COR-L47 (cell line): ENCODE results near the gene GTF3C5.
"Not testable (repeated sequence)": the region's sequence is repeated elsewhere in the genome, so short reads cannot be mapped to it uniquely, and the experiment has no call there.

Experiments used
- DNase-seq: peaks from one replicate; lab custom pipeline; 2025; lab: John Stamatoyannopoulos, UW

Gene GTF3C5

DNA sequence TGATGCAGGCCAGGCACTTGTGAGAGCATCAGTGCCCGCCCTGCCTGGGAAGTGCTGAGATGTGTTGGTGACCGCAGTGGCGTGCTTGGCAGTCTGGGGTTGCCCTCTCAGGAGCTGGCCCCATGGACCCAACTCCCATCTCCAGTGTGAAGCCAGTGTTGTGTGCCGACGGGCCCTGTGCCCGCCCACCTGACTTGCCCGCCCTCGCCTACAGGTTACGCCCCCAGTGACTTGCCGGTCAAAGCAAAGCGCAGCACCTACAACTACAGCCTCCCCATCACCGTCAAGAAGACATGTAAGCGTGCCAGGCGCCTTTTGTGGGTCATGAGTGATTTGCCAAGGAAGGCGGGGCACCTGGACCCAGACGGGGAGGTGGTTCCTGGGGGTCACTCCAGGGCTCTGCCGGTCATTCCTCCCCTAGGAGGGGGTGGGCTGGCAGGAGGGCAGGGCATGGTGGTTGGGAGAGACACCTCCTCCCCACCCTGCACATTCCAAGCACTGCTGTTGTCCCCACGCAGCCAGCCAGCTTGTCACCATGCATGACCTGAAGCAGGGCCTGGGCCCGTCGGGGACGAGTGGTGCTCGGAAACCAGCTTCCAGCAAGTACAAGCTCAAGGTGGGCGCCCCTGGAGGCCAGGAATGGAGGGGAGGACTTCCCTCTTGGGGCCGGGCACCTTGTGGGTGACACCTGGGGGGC, 23.5 kb downstream of the GTF3C5 start:
- no peak for DNase-seq

DNA sequence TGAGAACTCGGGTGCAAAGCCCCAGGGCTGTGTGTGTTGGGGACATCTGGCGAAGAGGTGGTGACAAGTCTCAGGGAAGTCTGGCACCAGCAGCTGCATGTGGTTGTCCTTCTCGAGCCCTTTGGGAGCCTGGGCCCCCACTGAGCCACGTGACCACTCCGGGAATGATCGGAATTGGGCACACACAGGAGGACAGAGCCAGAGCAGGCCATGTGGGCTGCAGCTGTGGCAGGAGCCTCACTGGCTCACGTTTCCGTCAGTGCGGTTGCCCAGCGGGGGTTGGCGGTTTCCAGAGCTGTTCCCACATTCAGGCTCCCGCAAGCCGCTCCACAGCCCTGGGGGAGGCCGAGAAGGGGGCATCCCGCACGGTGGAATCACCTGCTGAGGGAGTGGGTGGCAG, 24.2 kb downstream of the GTF3C5 start:
- no peak for DNase-seq

DNA sequence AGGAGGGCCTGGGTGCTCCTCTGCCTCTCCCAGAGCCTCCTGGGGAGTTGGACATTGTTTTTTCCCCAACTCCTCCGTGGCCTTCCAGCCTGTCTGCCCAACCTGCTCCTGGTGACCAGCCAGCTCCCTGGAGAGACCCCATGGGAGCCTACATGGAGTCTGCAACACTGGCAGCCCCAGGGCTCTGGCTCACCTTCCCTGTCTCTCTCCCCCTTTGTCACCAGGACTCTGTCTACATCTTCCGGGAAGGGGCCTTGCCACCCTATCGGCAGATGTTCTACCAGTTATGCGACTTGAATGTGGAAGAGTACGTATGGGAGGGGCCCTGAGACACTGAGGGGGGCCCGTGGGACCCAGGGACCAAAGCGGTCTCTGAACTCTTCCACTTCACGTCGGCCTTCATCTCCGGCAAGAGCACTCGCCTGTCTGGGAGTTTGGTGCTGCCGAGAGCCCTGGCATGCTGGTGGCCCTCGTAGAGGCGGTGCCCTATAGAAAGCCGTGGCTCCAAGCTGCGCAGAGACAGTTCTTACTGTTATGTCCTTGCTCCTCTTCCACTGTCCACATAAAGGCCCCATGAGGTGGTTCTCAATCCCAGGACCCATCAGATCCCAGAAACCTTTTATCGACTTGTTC, 25.1 kb downstream of the GTF3C5 start:
- DNase-seq: no peak

DNA sequence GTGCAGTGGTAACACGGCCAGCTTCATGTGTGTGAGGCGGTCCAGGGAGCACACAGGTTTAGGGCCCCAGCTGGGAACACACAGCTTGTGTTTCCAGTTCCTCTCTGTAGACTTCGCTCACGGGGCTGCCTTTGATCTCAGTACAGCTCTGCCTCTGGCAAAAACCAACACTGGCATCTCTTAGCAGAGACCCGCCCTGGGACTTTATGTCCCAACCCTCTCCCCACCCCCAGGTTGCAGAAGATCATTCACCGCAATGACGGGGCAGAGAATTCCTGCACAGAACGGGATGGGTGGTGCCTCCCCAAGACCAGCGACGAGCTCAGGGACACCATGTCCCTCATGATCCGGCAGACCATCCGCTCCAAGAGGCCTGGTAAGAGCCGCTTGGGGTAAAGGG, 25.7 kb downstream of the GTF3C5 start:
- no peak for DNase-seq

DNA sequence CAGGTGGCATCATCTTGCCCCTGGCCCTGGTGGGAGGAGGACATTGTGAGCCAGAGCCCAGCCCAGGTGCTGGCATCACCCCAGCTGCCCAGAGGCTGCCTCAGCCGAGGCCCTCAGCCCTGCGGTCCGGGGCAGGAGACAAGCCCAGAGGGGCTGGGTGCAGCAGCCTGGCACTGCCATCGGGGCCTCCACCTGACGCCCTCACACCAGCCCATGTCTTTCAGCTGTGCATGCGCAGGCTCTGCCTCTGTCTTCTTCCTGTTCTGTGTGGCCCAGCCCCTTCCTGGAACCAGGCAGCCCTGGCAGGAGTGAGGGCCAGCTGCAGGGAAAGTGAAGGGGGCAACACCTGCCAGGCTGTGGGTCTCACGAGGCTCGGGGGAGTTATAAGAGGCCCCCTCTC, 26.2 kb downstream of the GTF3C5 start:
- no peak for DNase-seq

DNA sequence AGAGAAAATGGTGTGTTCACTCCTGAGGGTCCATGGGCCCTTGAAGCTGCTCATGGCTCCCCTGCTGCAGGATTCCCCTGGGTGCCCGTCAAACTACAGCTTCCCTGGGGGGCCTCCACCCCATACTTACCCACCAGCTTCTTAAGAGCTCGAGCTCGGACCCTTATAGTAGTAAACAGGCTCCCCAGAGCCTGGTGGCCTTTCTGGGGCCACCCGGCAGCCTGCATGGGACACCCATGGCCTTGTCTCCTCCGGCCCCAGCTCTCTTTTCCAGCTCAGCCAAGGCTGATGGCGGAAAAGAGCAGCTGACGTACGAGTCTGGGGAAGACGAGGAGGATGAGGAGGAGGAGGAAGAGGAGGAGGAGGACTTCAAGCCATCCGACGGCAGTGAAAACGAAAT, 26.8 kb downstream of the GTF3C5 start:
- DNase-seq: no peak

DNA sequence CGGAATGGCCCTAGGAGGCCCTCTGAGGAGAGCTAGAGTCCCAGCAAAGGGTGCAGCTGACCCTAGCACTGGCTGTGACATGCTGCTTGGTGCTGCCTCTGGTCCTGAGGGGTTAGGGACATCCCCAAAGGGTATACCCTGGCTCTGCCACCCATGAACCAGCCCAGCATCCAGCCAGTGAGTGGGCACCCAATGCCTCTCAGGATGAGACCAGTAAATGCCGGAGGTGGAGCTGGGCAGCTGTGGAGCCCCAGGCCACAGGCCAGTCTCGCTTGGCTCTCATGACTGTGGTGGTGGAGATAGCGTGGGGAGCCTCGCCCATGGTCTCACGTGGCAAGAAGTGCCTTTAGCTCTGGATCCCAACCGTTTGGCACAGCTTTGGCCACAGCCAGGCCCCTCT, 27.3 kb downstream of the GTF3C5 start:
- DNase-seq: no peak

DNA sequence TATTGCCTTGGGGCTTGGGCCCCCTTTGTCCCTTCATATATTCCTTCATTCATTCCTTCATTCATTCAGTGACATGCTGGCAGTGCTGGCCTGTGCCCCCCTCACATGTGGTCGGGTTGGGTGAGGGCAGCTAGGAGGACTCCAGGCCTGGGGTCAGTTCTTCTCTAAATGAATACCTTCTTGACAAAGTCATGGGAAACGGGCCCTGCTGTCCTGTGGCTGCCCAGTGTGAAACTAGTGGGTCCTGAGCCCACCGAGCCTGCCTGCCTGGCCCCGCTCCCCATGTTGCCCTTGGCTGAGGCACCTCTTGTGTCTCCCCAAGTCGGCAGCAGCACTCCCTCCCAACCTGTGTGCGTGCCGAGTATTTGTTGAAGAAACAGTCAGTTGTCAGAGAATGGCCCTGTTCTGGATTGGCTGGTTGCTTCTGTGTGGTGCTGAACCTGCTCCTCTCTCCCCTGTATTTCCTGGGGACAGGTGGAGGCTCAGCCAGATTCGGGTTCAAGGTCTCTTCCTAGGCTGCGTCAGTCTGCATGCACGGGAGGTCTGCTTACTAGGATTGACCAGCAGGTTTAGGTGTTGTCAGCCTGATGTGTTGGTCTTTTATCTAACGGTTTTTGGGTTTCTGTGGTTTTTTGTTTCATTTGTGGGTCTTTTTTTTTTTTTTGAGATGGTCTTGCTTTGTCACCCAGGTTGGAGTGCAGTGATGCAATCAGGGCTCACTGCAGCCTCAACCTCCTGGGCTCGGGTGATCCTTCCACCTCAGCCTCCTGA, 27.9 kb downstream of the GTF3C5 start:
- no peak for DNase-seq

DNA sequence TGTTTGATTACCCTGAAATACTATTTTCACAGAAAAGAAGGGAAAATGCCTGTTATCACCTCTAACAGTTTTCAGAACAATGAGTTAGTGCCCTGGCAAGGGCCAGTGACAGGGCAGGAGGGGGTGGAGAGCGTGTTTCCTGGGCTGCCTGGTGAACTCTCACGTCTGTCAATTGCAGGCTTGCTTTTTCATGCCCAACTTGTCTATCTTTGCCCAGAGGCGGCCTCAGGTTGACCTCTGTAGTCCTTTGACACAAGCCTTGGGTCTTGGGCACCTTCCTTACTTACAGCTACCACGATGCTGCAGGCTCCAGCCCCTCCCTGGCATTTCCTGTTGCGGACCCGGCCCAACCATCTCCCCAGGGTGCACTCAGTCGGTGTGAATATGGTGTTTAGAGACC, 28.8 kb downstream of the GTF3C5 start:
- no peak for DNase-seq

DNA sequence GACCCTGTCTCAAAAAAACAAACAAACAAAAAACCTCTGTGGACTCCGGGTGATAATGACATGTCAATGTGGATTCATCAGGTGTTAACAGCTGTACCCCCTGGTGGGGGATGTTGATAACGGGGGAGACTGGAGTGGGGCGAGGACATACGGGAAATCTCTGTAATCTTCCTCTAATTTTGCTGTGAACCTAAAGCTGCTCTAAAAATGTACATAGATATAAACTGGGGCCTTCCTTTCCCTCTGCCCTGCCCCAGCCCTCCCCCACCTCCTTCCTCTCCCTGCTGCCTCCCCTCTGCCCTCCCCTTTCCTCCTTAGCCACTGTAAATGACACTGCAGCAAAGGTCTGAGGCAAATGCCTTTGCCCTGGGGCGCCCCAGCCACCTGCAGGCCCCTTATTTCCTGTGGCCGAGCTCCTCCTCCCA, 29.6 kb downstream of the GTF3C5 start:
- DNase-seq: no peak

DNA sequence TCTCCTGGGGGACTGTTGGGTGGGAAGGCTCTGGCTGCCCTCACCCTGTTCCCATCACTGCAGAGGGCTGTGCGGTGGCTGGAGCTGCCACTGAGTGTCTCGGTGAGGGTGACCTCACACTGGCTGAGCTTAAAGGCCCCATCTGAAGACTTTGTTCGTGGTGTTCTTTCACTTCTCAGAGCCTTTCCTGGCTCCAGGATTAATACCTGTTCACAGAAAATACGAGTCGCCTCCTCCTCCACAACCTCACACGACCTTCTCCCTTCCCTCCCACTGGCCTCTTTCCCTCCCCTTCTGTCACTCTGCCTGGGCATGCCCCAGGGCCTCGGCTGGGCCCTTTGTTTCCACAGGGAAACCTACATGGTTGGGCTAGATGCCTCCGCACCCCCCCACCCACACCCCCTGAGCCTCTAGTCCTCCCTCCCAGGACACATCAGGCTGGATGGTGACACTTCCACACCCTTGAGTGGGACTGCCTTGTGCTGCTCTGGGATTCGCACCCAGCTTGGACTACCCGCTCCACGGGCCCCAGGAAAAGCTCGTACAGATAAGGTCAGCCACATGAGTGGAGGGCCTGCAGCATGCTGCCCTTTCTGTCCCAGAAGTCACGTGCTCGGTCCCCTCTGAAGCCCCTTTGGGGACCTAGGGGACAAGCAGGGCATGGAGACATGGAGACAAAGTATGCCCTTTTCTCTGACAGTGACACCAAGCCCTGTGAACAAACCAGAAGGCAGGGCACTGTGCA, 30.4 kb downstream of the GTF3C5 start:
- DNase-seq: not testable (repeated sequence)

DNA sequence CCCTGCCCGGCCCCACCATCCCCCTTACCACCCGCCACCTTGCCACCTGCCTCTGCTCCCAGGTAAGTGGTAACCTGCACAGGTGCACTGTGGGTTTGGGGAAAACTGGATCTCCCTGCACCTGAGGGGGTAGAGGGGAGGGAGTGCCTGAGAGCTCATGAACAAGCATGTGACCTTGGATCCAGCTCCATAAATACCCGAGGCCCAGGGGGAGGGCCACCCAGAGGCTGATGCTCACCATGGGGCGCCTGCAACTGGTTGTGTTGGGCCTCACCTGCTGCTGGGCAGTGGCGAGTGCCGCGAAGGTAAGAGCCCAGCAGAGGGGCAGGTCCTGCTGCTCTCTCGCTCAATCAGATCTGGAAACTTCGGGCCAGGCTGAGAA, 31.0 kb downstream of the GTF3C5 start, which contains the start of gene CEL:
Gene CEL, plus strand, starts transcription at position 218 of the 382 bp plus-strand sequence. Its CDS starts 22 bp downstream, at position 240.
- peak; percentile 20 for DNase-seq

DNA sequence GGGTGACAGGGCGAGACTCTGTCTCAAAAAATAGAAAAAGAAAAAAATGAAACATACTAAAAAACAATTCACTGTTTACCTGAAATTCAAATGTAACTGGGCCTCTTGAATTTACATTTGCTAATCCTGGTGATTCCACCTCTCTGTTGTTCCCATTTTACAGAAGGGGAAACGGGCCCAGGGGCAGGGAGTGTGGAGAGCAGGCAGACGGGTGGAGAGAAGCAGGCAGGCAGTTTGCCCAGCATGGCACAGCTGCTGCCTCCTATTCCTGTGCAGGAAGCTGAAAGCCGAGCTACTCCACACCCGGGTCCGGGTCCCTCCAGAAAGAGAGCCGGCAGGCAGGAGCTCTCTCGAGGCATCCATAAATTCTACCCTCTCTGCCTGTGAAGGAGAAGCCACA, 31.8 kb downstream of the GTF3C5 start:
- not testable (repeated sequence) for DNase-seq

DNA sequence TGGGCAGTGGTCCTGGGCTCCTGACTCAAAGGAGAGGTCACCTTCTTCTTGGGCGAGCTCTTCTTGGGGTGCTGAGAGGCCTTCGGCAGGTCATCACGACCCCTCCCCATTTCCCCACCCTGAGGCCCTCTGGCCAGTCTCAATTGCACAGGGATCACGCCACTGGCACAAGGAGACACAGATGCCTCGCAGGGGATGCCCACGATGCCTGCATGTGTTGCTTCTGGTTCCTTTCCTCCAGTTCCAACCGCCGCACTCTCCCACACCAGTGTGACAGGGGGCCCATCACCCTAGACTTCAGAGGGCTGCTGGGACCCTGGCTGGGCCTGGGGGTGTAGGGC, 32.3 kb downstream of the GTF3C5 start:
- no peak for DNase-seq

DNA sequence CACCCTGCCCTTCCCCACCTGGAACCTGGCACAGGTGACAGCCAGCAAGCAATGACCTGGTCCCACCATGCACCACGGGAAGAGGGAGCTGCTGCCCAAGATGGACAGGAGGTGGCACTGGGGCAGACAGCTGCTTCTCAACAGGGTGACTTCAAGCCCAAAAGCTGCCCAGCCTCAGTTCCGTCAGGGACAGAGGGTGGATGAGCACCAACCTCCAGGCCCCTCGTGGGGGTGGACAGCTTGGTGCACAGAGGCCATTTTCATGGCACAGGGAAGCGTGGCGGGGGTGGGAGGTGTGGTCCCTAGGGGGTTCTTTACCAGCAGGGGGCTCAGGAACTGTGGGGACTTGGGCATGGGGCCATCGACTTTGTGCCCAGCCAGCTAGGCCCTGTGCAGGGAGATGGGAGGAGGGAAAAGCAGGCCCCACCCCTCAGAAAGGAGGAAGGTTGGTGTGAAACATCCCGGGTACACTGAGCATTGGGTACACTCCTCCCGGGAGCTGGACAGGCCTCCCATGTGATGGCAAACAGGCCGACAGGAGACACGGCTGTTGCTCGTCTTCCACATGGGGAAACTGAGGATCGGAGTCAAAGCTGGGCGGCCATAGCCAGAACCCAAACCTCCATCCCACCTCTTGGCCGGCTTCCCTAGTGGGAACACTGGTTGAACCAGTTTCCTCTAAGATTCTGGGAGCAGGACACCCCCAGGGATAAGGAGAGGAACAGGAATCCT, 32.9 kb downstream of the GTF3C5 start:
- DNase-seq: no peak

DNA sequence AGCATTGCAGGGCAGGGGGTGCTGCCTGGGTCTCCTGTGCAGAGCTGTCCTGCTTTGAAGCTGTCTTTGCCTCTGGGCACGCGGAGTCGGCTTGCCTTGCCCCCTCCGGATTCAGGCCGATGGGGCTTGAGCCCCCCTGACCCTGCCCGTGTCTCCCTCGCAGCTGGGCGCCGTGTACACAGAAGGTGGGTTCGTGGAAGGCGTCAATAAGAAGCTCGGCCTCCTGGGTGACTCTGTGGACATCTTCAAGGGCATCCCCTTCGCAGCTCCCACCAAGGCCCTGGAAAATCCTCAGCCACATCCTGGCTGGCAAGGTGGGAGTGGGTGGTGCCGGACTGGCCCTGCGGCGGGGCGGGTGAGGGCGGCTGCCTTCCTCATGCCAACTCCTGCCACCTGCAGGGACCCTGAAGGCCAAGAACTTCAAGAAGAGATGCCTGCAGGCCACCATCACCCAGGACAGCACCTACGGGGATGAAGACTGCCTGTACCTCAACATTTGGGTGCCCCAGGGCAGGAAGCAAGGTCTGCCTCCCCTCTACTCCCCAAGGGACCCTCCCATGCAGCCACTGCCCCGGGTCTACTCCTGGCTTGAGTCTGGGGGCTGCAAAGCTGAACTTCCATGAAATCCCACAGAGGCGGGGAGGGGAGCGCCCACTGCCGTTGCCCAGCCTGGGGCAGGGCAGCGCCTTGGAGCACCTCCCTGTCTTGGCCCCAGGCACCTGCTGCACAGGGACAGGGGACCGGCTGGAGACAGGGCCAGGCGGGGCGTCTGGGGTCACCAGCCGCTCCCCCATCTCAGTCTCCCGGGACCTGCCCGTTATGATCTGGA, 33.7 kb downstream of the GTF3C5 start:
- no peak for DNase-seq

DNA sequence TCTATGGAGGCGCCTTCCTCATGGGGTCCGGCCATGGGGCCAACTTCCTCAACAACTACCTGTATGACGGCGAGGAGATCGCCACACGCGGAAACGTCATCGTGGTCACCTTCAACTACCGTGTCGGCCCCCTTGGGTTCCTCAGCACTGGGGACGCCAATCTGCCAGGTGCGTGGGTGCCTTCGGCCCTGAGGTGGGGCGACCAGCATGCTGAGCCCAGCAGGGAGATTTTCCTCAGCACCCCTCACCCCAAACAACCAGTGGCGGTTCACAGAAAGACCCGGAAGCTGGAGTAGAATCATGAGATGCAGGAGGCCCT, 34.2 kb downstream of the GTF3C5 start:
- DNase-seq: no peak

DNA sequence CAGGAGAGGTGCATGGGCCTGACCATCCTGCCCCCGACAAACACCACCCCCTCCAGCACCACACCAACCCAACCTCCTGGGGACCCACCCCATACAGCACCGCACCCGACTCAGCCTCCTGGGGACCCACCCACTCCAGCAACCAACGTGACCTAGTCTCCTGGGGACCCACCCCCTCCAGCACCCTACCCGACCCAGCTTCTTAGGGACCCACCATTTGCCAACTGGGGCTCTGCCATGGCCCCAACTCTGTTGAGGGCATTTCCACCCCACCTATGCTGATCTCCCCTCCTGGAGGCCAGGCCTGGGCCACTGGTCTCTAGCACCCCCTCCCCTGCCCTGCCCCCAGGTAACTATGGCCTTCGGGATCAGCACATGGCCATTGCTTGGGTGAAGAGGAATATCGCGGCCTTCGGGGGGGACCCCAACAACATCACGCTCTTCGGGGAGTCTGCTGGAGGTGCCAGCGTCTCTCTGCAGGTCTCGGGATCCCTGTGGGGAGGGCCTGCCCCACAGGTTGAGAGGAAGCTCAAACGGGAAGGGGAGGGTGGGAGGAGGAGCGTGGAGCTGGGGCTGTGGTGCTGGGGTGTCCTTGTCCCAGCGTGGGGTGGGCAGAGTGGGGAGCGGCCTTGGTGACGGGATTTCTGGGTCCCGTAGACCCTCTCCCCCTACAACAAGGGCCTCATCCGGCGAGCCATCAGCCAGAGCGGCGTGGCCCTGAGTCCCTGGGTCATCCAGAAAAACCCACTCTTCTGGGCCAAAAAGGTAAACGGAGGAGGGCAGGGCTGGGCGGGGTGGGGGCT, 35.6 kb downstream of the GTF3C5 start:
- DNase-seq: no peak

DNA sequence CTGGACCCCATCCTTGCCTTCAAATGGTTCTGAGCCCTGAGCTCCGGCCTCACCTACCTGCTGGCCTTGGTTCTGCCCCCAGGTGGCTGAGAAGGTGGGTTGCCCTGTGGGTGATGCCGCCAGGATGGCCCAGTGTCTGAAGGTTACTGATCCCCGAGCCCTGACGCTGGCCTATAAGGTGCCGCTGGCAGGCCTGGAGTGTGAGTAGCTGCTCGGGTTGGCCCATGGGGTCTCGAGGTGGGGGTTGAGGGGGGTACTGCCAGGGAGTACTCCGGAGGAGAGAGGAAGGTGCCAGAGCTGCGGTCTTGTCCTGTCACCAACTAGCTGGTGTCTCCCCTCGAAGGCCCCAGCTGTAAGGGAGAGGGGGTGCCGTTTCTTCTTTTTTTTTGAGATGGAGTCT, 36.2 kb downstream of the GTF3C5 start:
- DNase-seq: no peak

DNA sequence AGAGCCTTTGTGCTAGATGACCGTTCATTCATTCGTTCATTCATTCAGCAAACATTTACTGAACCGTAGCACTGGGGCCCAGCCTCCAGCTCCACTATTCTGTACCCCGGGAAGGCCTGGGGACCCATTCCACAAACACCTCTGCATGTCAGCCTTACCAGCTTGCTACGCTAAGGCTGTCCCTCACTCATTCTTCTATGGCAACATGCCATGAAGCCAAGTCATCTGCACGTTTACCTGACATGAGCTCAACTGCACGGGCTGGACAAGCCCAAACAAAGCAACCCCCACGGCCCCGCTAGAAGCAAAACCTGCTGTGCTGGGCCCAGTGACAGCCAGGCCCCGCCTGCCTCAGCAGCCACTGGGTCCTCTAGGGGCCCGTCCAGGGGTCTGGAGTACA, 37.0 kb downstream of the GTF3C5 start:
- no peak for DNase-seq
